AG04450 (cell line): Measurements from ENCODE around the gene D2HGDH. TPM values are rescaled to one million over a fixed set of nuclear protein-coding genes. Genes with fewer than 3 reads are reported as not detected.

Experiments used
- CTCF ChIA-PET: fragments of 300-600, 350-600 bp; formaldehyde crosslinking; extraction: SDS; loops from one replicate; lab custom pipeline; 2022; ENCODE audit warnings: antibody characterized with exemption, inconsistent platforms; lab: Charles Lee
- POLR2A ChIA-PET: fragments of 350-600 bp; formaldehyde crosslinking; extraction: SDS; loops from one replicate; lab custom pipeline; 2021; ENCODE audit warnings: antibody characterized with exemption, inconsistent platforms; lab: Yijun Ruan, JAX
- DNase-seq: peaks from one replicate; pipeline ENCODE4 v3.0.0-alpha.2; 2011; ENCODE audit warnings: low read depth, low spot score
- H3K27ac ChIP-seq: one replicate; pipeline ENCODE4 v1.5.1; 2012; ENCODE audit warnings: low read depth, low read length, control low read depth
- H3K27me3 ChIP-seq: one replicate; pipeline ENCODE4 v1.6.0; 2012; ENCODE audit warnings: low read length; ENCODE audit not compliant: control insufficient read depth, insufficient read depth
- H3K4me3 ChIP-seq: 2 replicates; pipeline ENCODE4 v1.5.1; 2011; ENCODE audit warnings: mild to moderate bottlenecking, low read depth, low read length, control low read depth
- H3K9me3 ChIP-seq: 2 replicates; pipeline ENCODE4 v1.5.1; 2012; ENCODE audit warnings: low read length; ENCODE audit not compliant: control insufficient read depth, insufficient read depth
- CTCF ChIP-seq: IDR thresholded peaks from 2 replicates; pipeline ENCODE4 v1.5.1; 2011; ENCODE audit warnings: low read depth, low read length, control low read depth, inconsistent platforms
- polyA plus RNA-seq: library from polyadenylated mRNA; depleted of rRNA; stranded (reverse); fragments of >200 nt; gene quantifications from 2 replicates; pipeline ENCODE4 v1.2.3, GENCODE V29; 2011

The D2HGDH gene
- polyA plus RNA-seq, 1 experiment, result 7.3 TPM

GRCh38 chr2:241771286-241772062 is 37.0 kb downstream of the D2HGDH start:
- no peak for TF ChIP-seq CTCF
- peaks cover 3% of the 10 kb centered on the region; the same call in 1 of the 2 replicates for H3K9me3 ChIP-seq
- DNase-seq, result no peak
- ChIA-PET CTCF (interaction anchor here (0.8 to 1.0 kb wide), 2 partner anchors 97 to 107 kb away, joined by 3 to 5 read pairs; no protein-coding TSS in a partner anchor), POLR2A (no interaction called here)
- H3K4me3 ChIP-seq, result no peak overlapping the region
- no peaks in the 10 kb centered on the region for H3K27me3 ChIP-seq
- no peak overlapping the region for H3K27ac ChIP-seq

- ChIA-PET POLR2A (no interaction called here), CTCF (no interaction called here)
- H3K9me3 ChIP-seq, result peaks cover 3% of the 10 kb centered on the region; the same call in 1 of the 2 replicates
- H3K27ac ChIP-seq, result no peak overlapping the region
- H3K4me3 ChIP-seq, result no peak overlapping the region
- no peaks in the 10 kb centered on the region for H3K27me3 ChIP-seq
- no peak for TF ChIP-seq CTCF
- DNase-seq, result no peak
Observed at GRCh38 chr2:241772063-241772499, 37.7 kb downstream of the D2HGDH start.

GRCh38 chr2:241773511-241774418 is 39.3 kb downstream of the D2HGDH start:
- no peak for DNase-seq
- Histone ChIP-seq H3K27ac (no peak overlapping the region), H3K27me3 (no peaks in the 10 kb centered on the region), H3K9me3 (peaks cover 3% of the 10 kb centered on the region; the same call in 1 of the 2 replicates), H3K4me3 (no peak overlapping the region)
- TF ChIP-seq CTCF, result no peak
- CTCF ChIA-PET, result no interaction called here
- POLR2A ChIA-PET, result no interaction called here

GRCh38 chr2:241774419-241775222 is 40.2 kb downstream of the D2HGDH start:
- Histone ChIP-seq H3K27ac (no peak overlapping the region), H3K9me3 (peaks cover 3% of the 10 kb centered on the region; the same call in 1 of the 2 replicates), H3K4me3 (no peak overlapping the region), H3K27me3 (no peaks in the 10 kb centered on the region)
- no peak for TF ChIP-seq CTCF
- CTCF ChIA-PET, result no interaction called here
- DNase-seq, result peak; percentile 37
- POLR2A ChIA-PET, result no interaction called here
